HCT116 (cell line): Measurements from ENCODE around the gene NFKB2. TPM values are rescaled to one million over a fixed set of nuclear protein-coding genes. Genes with fewer than 3 reads are reported as not detected.

Experiments
- ATAC-seq: fragments of 200-7000 bp; cut with Tn5 transposase; 2 replicates; pipeline ENCODE4 v1.9.1; 2020; ENCODE audit warnings: mild to moderate bottlenecking, moderate library complexity
- BruUV-seq: library from RNA; stranded (reverse); fragments of 400-500 nt; replicated peaks from 2 replicates; lab custom pipeline; 2021; lab: Mats Ljungman, UMichigan
- CTCF ChIA-PET: fragments of 300-600 bp; sonication (Branson Sonifier 250); formaldehyde crosslinking; loops from one replicate; lab custom pipeline; 2021; ENCODE audit warnings: antibody characterized with exemption; lab: Charles Lee
- POLR2A ChIA-PET: fragments of 300-600, 350-600 bp; sonication (Branson Sonifier 250); formaldehyde crosslinking; loops from one replicate; lab custom pipeline; 2021; ENCODE audit warnings: antibody characterized with exemption; lab: Charles Lee
- RAD21 ChIA-PET, 2 experiments: fragments of 300-600 bp; sonication (Branson Sonifier 250); formaldehyde crosslinking; loops; one replicate each; lab custom pipeline; 2023; ENCODE audit warnings: low total read pairs in 2 of 2; ENCODE audit not compliant: uncharacterized antibody in 2 of 2, unreplicated experiment in 2 of 2, low non-redundant PET in 1 of 2; lab: Charles Lee
- DNase-seq: peaks from one replicate; pipeline ENCODE4 v3.0.0-alpha.2; 2010; ENCODE audit warnings: low read depth, low spot score
- H2AFZ ChIP-seq: fragments of 200-600 bp; shearing (Covaris generic), sonication (generic); 2 replicates; pipeline ENCODE4 v1.6.1; 2017; ENCODE audit warnings: low read depth, mixed run types, mixed read lengths, antibody characterized with exemption, low read length; ENCODE audit not compliant: poor library complexity, severe bottlenecking
- H3K27ac ChIP-seq: 2 replicates; pipeline ENCODE4 v1.5.1; 2012; ENCODE audit warnings: low read depth, low read length
- H3K27me3 ChIP-seq: fragments of 200-600 bp; sonication (generic); 2 replicates; pipeline ENCODE4 v1.6.1; 2016; ENCODE audit warnings: mixed run types, low read length, mixed read lengths; ENCODE audit not compliant: insufficient read depth
- H3K36me3 ChIP-seq, 2 experiments: fragments of 200-500 bp in 1 of 2; fragments of 200-600 bp in 1 of 2; sonication (Bioruptor generic) in 1 of 2; sonication (generic) in 1 of 2; 2 replicates each; pipeline versions ENCODE4 v1.5.1 to v1.6.1; 2014 to 2016; ENCODE audit warnings: low read length in 2 of 2, inconsistent platforms in 1 of 2, mixed read lengths in 1 of 2, mixed run types in 1 of 2; ENCODE audit not compliant: insufficient read depth in 2 of 2, control insufficient read depth in 1 of 2
- H3K4me1 ChIP-seq, 2 experiments: fragments of 200-600 bp in 1 of 2; sonication (generic) in 1 of 2; 2 replicates each; pipeline versions ENCODE4 v1.5.1 to v1.6.1; 2012 to 2017; ENCODE audit warnings: low read length in 2 of 2, inconsistent platforms in 1 of 2, mild to moderate bottlenecking in 1 of 2, mixed read lengths in 1 of 2, mixed run types in 1 of 2, moderate library complexity in 1 of 2; ENCODE audit not compliant: insufficient read depth in 2 of 2, control insufficient read depth in 1 of 2
- H3K4me2 ChIP-seq: fragments of 200-600 bp; sonication (generic); 2 replicates; pipeline ENCODE4 v1.6.1; 2017; ENCODE audit warnings: mixed run types, low read length, mixed read lengths
- H3K4me3 ChIP-seq, 2 experiments: fragments of 200-600 bp in 1 of 2; sonication (generic) in 1 of 2; replicated peaks in 1 of 2; 2 replicates each; pipeline ENCODE4 v1.5.1; 2011 to 2016; ENCODE audit warnings: low read length in 2 of 2, control low read depth in 1 of 2, low read depth in 1 of 2, mild to moderate bottlenecking in 1 of 2, mixed read lengths in 1 of 2, mixed run types in 1 of 2
- H3K79me2 ChIP-seq: fragments of 200-600 bp; sonication (generic); 2 replicates; pipeline ENCODE4 v1.6.1; 2017; ENCODE audit warnings: mild to moderate bottlenecking, mixed run types, low read length, moderate library complexity, mixed read lengths; ENCODE audit not compliant: insufficient read depth
- H3K9ac ChIP-seq: fragments of 200-600 bp; sonication (generic); 2 replicates; pipeline ENCODE4 v1.6.1; 2016; ENCODE audit warnings: low read length, mixed read lengths
- H3K9me2 ChIP-seq: fragments of 200-600 bp; sonication (generic), shearing (Covaris generic); 2 replicates; pipeline ENCODE4 v1.6.1; 2017; ENCODE audit warnings: mixed run types, mild to moderate bottlenecking, moderate library complexity; ENCODE audit not compliant: insufficient read depth
- H3K9me3 ChIP-seq, 2 experiments: fragments of 200-500 bp in 1 of 2; fragments of 200-600 bp in 1 of 2; sonication (Bioruptor generic) in 1 of 2; sonication (generic) in 1 of 2; 2 replicates each; pipeline ENCODE4 v1.6.1; 2014 to 2017; ENCODE audit warnings: low read length in 2 of 2, mixed read lengths in 2 of 2, inconsistent platforms in 1 of 2, low read depth in 1 of 2, mild to moderate bottlenecking in 1 of 2, mixed run types in 1 of 2, moderate library complexity in 1 of 2; ENCODE audit not compliant: control insufficient read depth in 1 of 2, insufficient read depth in 1 of 2
- H4K20me1 ChIP-seq: fragments of 200-600 bp; sonication (generic), shearing (Covaris generic); 2 replicates; pipeline ENCODE4 v1.6.1; 2017; ENCODE audit warnings: mixed run types, mild to moderate bottlenecking, moderate library complexity; ENCODE audit not compliant: insufficient read depth
- CBX3 ChIP-seq: IDR thresholded peaks from 2 replicates; pipeline ENCODE4 v1.6.1; 2012; ENCODE audit warnings: low read depth
- CEBPB ChIP-seq: IDR thresholded peaks from 2 replicates; pipeline ENCODE4 v1.6.1; 2012; ENCODE audit warnings: low read depth
- EGR1 ChIP-seq: IDR thresholded peaks from 2 replicates; pipeline ENCODE4 v1.6.1; 2012; ENCODE audit warnings: low read depth
- ELF1 ChIP-seq: IDR thresholded peaks from 2 replicates; pipeline ENCODE4 v1.6.1; 2012; ENCODE audit warnings: low read depth, borderline replicate concordance
- EZH2 ChIP-seq: fragments of 200-600 bp; sonication (generic); IDR thresholded peaks from 2 replicates; pipeline ENCODE4 v1.6.1; 2017; ENCODE audit warnings: antibody characterized with exemption, mixed run types
- EZH2phosphoT487 ChIP-seq: fragments of 200-600 bp; IDR thresholded peaks from 2 replicates; pipeline ENCODE4 v1.6.1; 2018; ENCODE audit warnings: antibody characterized with exemption, borderline replicate concordance
- FOSL1 ChIP-seq: IDR thresholded peaks from 2 replicates; pipeline ENCODE4 v1.6.1; 2012; ENCODE audit warnings: low read depth
- JUND ChIP-seq: IDR thresholded peaks from 2 replicates; pipeline ENCODE4 v1.6.1; 2012
- POLR2A ChIP-seq: IDR thresholded peaks from 2 replicates; pipeline ENCODE4 v1.7.0; 2011; ENCODE audit warnings: borderline replicate concordance; ENCODE audit not compliant: insufficient read depth, insufficient read length; ENCODE audit errors: extremely low read depth
- POLR2AphosphoS5 ChIP-seq: IDR thresholded peaks from 2 replicates; pipeline ENCODE4 v1.6.1; 2011; ENCODE audit warnings: mild to moderate bottlenecking, low read depth, low read length, moderate library complexity
- RAD21 ChIP-seq: IDR thresholded peaks from 2 replicates; pipeline ENCODE4 v1.6.1; 2012; ENCODE audit warnings: low read depth, mild to moderate bottlenecking
- SP1 ChIP-seq: IDR thresholded peaks from 2 replicates; pipeline ENCODE4 v1.6.1; 2012; ENCODE audit warnings: low read depth
- YY1 ChIP-seq: IDR thresholded peaks from 2 replicates; pipeline ENCODE4 v1.6.1; 2011; ENCODE audit warnings: low read length, low read depth, moderate library complexity, mild to moderate bottlenecking; ENCODE audit not compliant: insufficient replicate concordance; ENCODE audit errors: extremely low read depth
- ZFX ChIP-seq: fragments of 450-650 bp; IDR thresholded peaks from 2 replicates; pipeline ENCODE4 v1.6.1; 2017
- intact Hi-C: fragments of 100-400 bp; cut with micrococcal nuclease; formaldehyde crosslinking; loops from 2 replicates; pipeline ENCODE4 v1.10.0; 2022
- total RNA-seq: library from RNA; stranded (reverse); gene quantifications from one replicate; pipeline ENCODE4 v1.2.1, GENCODE V29; 2021; ENCODE audit not compliant: unreplicated experiment
- TF ChIP-seq, protein P1 (sequence below): IDR thresholded peaks from 2 replicates; pipeline ENCODE4 v1.6.1; 2012; ENCODE audit warnings: low read depth
- TF ChIP-seq, protein P2 (sequence below): IDR thresholded peaks from 2 replicates; pipeline ENCODE4 v1.6.1; 2012
- TF ChIP-seq, protein P3 (sequence below), 3 experiments: fragments of 200-600 bp in 1 of 3; sonication (generic) in 1 of 3; IDR thresholded peaks in 2 of 3; conservative IDR thresholded peaks in 1 of 3; 2 replicates each; pipeline ENCODE4 v1.5.1; 2012 to 2017; ENCODE audit warnings: low read depth in 2 of 3, low read length in 2 of 3, antibody characterized with exemption in 1 of 3, borderline replicate concordance in 1 of 3, control low read depth in 1 of 3, mild to moderate bottlenecking in 1 of 3, mixed read lengths in 1 of 3, mixed run types in 1 of 3, moderate library complexity in 1 of 3; ENCODE audit not compliant: insufficient read depth in 1 of 3
- TF ChIP-seq, protein P4 (sequence below): IDR thresholded peaks from 2 replicates; pipeline ENCODE4 v1.6.1; 2012
- TF ChIP-seq, protein P5 (sequence below): IDR thresholded peaks from 2 replicates; pipeline ENCODE4 v1.6.1; 2011; ENCODE audit warnings: mild to moderate bottlenecking, low read length, moderate library complexity; ENCODE audit not compliant: insufficient replicate concordance; ENCODE audit errors: extremely low read depth

Gene NFKB2
- total RNA-seq, 1 experiment from 2014 or later, result 115 TPM

DNA sequence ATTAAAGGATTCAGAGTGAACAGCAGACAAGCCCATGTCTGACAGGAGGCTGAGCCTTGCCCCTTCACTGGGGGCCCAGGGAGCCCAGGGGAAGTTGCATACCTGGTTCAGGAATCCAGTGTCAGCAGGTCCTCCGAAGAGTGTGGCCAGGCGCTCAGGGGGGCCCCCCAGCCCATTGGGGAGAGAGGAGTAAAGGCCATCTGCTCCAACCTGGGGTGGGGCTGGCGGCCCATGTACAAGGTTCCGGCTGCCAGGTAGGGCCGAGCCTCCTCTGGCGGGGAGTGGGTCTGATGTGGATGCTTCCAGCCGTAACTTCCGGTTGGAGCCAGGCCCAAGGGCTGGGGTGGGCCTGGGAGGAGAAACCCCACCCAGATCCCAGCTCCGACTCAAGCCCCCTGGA is 20.8 kb downstream of the NFKB2 start:
- Histone ChIP-seq H3K4me2 (no peak overlapping the region), H3K9me3 (no peaks in the 10 kb centered on the region), H3K79me2 (no peaks in the 10 kb centered on the region), H3K36me3 (no peaks in the 10 kb centered on the region), H3K27ac (no peak overlapping the region), H3K4me1 (peaks cover 5 to 19% of the 10 kb centered on the region in 2 experiments; a peak in 2 of 4 replicates), H3K27me3 (peaks cover 3% of the 10 kb centered on the region; the same call in 1 of the 2 replicates), H4K20me1 (no peaks in the 10 kb centered on the region), H3K9ac (no peak overlapping the region), H3K4me3 (no peak overlapping the region), H2AFZ (no peak overlapping the region), H3K9me2 (no peaks in the 10 kb centered on the region)
- intact Hi-C loops, result no loop called here
- RAD21 ChIA-PET, result no interaction called here
- CTCF ChIA-PET, result no interaction called here
- TF ChIP-seq POLR2AphosphoS5, result no peak
- no peak for TF ChIP-seq POLR2A
- TF ChIP-seq EZH2phosphoT487, result no peak
- no peak for TF ChIP-seq RAD21
- TF ChIP-seq EZH2, result no peak
- TF ChIP-seq EGR1, result no peak
- TF ChIP-seq, protein P1, sequence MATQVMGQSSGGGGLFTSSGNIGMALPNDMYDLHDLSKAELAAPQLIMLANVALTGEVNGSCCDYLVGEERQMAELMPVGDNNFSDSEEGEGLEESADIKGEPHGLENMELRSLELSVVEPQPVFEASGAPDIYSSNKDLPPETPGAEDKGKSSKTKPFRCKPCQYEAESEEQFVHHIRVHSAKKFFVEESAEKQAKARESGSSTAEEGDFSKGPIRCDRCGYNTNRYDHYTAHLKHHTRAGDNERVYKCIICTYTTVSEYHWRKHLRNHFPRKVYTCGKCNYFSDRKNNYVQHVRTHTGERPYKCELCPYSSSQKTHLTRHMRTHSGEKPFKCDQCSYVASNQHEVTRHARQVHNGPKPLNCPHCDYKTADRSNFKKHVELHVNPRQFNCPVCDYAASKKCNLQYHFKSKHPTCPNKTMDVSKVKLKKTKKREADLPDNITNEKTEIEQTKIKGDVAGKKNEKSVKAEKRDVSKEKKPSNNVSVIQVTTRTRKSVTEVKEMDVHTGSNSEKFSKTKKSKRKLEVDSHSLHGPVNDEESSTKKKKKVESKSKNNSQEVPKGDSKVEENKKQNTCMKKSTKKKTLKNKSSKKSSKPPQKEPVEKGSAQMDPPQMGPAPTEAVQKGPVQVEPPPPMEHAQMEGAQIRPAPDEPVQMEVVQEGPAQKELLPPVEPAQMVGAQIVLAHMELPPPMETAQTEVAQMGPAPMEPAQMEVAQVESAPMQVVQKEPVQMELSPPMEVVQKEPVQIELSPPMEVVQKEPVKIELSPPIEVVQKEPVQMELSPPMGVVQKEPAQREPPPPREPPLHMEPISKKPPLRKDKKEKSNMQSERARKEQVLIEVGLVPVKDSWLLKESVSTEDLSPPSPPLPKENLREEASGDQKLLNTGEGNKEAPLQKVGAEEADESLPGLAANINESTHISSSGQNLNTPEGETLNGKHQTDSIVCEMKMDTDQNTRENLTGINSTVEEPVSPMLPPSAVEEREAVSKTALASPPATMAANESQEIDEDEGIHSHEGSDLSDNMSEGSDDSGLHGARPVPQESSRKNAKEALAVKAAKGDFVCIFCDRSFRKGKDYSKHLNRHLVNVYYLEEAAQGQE, result no peak
- TF ChIP-seq, protein P2, sequence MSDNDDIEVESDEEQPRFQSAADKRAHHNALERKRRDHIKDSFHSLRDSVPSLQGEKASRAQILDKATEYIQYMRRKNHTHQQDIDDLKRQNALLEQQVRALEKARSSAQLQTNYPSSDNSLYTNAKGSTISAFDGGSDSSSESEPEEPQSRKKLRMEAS, result no peak
- TF ChIP-seq, protein P3, sequence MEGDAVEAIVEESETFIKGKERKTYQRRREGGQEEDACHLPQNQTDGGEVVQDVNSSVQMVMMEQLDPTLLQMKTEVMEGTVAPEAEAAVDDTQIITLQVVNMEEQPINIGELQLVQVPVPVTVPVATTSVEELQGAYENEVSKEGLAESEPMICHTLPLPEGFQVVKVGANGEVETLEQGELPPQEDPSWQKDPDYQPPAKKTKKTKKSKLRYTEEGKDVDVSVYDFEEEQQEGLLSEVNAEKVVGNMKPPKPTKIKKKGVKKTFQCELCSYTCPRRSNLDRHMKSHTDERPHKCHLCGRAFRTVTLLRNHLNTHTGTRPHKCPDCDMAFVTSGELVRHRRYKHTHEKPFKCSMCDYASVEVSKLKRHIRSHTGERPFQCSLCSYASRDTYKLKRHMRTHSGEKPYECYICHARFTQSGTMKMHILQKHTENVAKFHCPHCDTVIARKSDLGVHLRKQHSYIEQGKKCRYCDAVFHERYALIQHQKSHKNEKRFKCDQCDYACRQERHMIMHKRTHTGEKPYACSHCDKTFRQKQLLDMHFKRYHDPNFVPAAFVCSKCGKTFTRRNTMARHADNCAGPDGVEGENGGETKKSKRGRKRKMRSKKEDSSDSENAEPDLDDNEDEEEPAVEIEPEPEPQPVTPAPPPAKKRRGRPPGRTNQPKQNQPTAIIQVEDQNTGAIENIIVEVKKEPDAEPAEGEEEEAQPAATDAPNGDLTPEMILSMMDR (IDR thresholded peaks at IDR 0.05 in 2 of 3, conservative IDR thresholded peaks at IDR 0.05 in 1 of 3; ENCODE audit: borderline replicate concordance in 1 of 3, insufficient read depth in 1 of 3, low read depth in 2 of 3, low read length in 2 of 3), result no peak
- no peak for TF ChIP-seq CEBPB
- TF ChIP-seq, protein P4, sequence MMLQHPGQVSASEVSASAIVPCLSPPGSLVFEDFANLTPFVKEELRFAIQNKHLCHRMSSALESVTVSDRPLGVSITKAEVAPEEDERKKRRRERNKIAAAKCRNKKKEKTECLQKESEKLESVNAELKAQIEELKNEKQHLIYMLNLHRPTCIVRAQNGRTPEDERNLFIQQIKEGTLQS, result no peak
- no peak for TF ChIP-seq CBX3
- TF ChIP-seq FOSL1, result no peak
- TF ChIP-seq ELF1, result no peak
- no peak for TF ChIP-seq JUND
- TF ChIP-seq SP1, result no peak
- TF ChIP-seq YY1, result no peak
- TF ChIP-seq, protein P5, sequence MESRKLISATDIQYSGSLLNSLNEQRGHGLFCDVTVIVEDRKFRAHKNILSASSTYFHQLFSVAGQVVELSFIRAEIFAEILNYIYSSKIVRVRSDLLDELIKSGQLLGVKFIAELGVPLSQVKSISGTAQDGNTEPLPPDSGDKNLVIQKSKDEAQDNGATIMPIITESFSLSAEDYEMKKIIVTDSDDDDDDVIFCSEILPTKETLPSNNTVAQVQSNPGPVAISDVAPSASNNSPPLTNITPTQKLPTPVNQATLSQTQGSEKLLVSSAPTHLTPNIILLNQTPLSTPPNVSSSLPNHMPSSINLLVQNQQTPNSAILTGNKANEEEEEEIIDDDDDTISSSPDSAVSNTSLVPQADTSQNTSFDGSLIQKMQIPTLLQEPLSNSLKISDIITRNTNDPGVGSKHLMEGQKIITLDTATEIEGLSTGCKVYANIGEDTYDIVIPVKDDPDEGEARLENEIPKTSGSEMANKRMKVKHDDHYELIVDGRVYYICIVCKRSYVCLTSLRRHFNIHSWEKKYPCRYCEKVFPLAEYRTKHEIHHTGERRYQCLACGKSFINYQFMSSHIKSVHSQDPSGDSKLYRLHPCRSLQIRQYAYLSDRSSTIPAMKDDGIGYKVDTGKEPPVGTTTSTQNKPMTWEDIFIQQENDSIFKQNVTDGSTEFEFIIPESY, result no peak
- TF ChIP-seq ZFX, result no peak
- BruUV-seq, result no TSS peak
- POLR2A ChIA-PET, result no interaction called here
- no peak for ATAC-seq
- DNase-seq, result no peak
